ENCODE results near the gene PDE4D.
"Not testable (repeated sequence)": the region's sequence is repeated elsewhere in the genome, so short reads cannot be mapped to it uniquely, and the experiment has no call there.

PDE4D gene

GRCh38 chr5:59449905-59450644, 443.5 kb downstream of the PDE4D start:
- in situ Hi-C loops (cut with HindIII; ENCODE audit: low sequenced_read_pairs), result no loop called here

- in situ Hi-C loops (cut with HindIII; ENCODE audit: low sequenced_read_pairs), result no loop called here
Measured at GRCh38 chr5:59446356-59446755, 447.2 kb downstream of the PDE4D start.

GRCh38 chr5:59445741-59446140, 447.8 kb downstream of the PDE4D start:
- in situ Hi-C loops (cut with HindIII; ENCODE audit: low sequenced_read_pairs), result no loop called here

- in situ Hi-C loops (cut with HindIII; ENCODE audit: low sequenced_read_pairs), result no loop called here
Measured at GRCh38 chr5:59439303-59439702, 454.2 kb downstream of the PDE4D start.

GRCh38 chr5:59437176-59437575, 456.4 kb downstream of the PDE4D start:
- in situ Hi-C loops (cut with HindIII; ENCODE audit: low sequenced_read_pairs), result no loop called here

- in situ Hi-C loops (cut with HindIII; ENCODE audit: low sequenced_read_pairs), result no loop called here
Measured at GRCh38 chr5:59436364-59437148, 457.0 kb downstream of the PDE4D start.

- in situ Hi-C loops (cut with HindIII; ENCODE audit: low sequenced_read_pairs), result no loop called here
Measured at GRCh38 chr5:59433174-59433573, 460.4 kb downstream of the PDE4D start.

- in situ Hi-C loops (cut with HindIII; ENCODE audit: low sequenced_read_pairs), result no loop called here
Measured at GRCh38 chr5:59430066-59430685, 463.4 kb downstream of the PDE4D start.

- in situ Hi-C loops (cut with HindIII; ENCODE audit: low sequenced_read_pairs), result no loop called here
Measured at GRCh38 chr5:59428391-59428790, 465.1 kb downstream of the PDE4D start.

GRCh38 chr5:59424515-59424914, 469.0 kb downstream of the PDE4D start:
- in situ Hi-C loops (cut with HindIII; ENCODE audit: low sequenced_read_pairs), result no loop called here

GRCh38 chr5:59423021-59423420, 470.5 kb downstream of the PDE4D start:
- in situ Hi-C loops (cut with HindIII; ENCODE audit: low sequenced_read_pairs), result no loop called here

- in situ Hi-C loops (cut with HindIII; ENCODE audit: low sequenced_read_pairs), result no loop called here
Measured at GRCh38 chr5:59421986-59422941, 471.3 kb downstream of the PDE4D start.

GRCh38 chr5:59420596-59420995, 472.9 kb downstream of the PDE4D start:
- in situ Hi-C loops (cut with HindIII; ENCODE audit: low sequenced_read_pairs), result no loop called here

GRCh38 chr5:59418808-59419207, 474.7 kb downstream of the PDE4D start:
- in situ Hi-C loops (cut with HindIII; ENCODE audit: low sequenced_read_pairs), result no loop called here

- in situ Hi-C loops (cut with HindIII; ENCODE audit: low sequenced_read_pairs), result no loop called here
Measured at GRCh38 chr5:59416451-59416850, 477.1 kb downstream of the PDE4D start.

- in situ Hi-C loops (cut with HindIII; ENCODE audit: low sequenced_read_pairs), result no loop called here
Measured at GRCh38 chr5:59416026-59416425, 477.5 kb downstream of the PDE4D start.

- in situ Hi-C loops (cut with HindIII; ENCODE audit: low sequenced_read_pairs), result no loop called here
Measured at GRCh38 chr5:59412428-59412827, 481.1 kb downstream of the PDE4D start.

- in situ Hi-C loops (cut with HindIII; ENCODE audit: low sequenced_read_pairs), result not testable (repeated sequence)
Measured at GRCh38 chr5:59408997-59409396, 484.5 kb downstream of the PDE4D start.

GRCh38 chr5:59407967-59408366, 485.6 kb downstream of the PDE4D start:
- in situ Hi-C loops (cut with HindIII; ENCODE audit: low sequenced_read_pairs), result no loop called here

- in situ Hi-C loops (cut with HindIII; ENCODE audit: low sequenced_read_pairs), result no loop called here
Measured at GRCh38 chr5:59401637-59402036, 491.9 kb downstream of the PDE4D start.

- in situ Hi-C loops (cut with HindIII; ENCODE audit: low sequenced_read_pairs), result loop anchor here (25.0 kb wide), 1 partner anchor 508 kb away; no protein-coding TSS in a partner anchor
Measured at GRCh38 chr5:59394956-59395355, 498.6 kb downstream of the PDE4D start.
